ENCODE data around the gene TLE4.

- TF ChIP-seq CTCF (IDR thresholded peaks at IDR 0.05) (no peak), KDM5A (IDR thresholded peaks at IDR 0.05) (no peak), POLR2A (IDR thresholded peaks at IDR 0.05; ENCODE audit: low read length) (no peak), HOXA7 (CRISPR knock-in tag; IDR thresholded peaks at IDR 0.05) (no peak), CHD4 (IDR thresholded peaks at IDR 0.05; ENCODE audit: borderline replicate concordance) (no peak), POLR2AphosphoS2 (conservative IDR thresholded peaks at IDR 0.05; ENCODE audit: low read length) (no peak), CEBPB (IDR thresholded peaks at IDR 0.05) (no peak), CBX2 (IDR thresholded peaks at IDR 0.05; ENCODE audit: borderline replicate concordance, low read depth) (no peak), HOXB13 (CRISPR knock-in tag; IDR thresholded peaks at IDR 0.05; ENCODE audit: low read depth) (no peak), REST (IDR thresholded peaks at IDR 0.05) (no peak)
Measured at GRCh38 chr9:79565245-79565644, 6.5 kb upstream of the TLE4 start.

Data from A549 (cell line).